MCF 10A (cell line): ENCODE measurements around the gene BAIAP2L1. TPM values are rescaled to one million over a fixed set of nuclear protein-coding genes. Genes with fewer than 3 reads are reported as not detected.
"Not testable (repeated sequence)": the region's sequence is repeated elsewhere in the genome, so short reads cannot be mapped to it uniquely, and the experiment has no call there.

Experiments used
- BruUV-seq: library from RNA; stranded (reverse); fragments of 400-500 nt; replicated peaks from 2 replicates; lab custom pipeline; 2021; lab: Mats Ljungman, UMichigan
- CTCF ChIA-PET: fragments of 300-600 bp; sonication (Branson Sonifier 250); formaldehyde crosslinking; extraction: SDS; loops from one replicate; lab custom pipeline; 2021; ENCODE audit warnings: antibody characterized with exemption, inconsistent platforms; lab: Yijun Ruan, JAX
- POLR2A ChIA-PET: fragments of 300-600, 350-650 bp; sonication (Branson Sonifier 250); formaldehyde crosslinking; extraction: SDS; loops from one replicate; lab custom pipeline; 2020; ENCODE audit warnings: antibody characterized with exemption, inconsistent platforms; lab: Yijun Ruan, JAX
- DNase-seq: peaks from one replicate; pipeline ENCODE4 v3.0.0-alpha.2; 2018; ENCODE audit not compliant: unreplicated experiment
- H3K27ac Mint-ChIP-seq: one replicate; pipeline ENCODE4 v1.8.0; 2022; ENCODE audit warnings: mild to moderate bottlenecking, low read depth, mixed read lengths; ENCODE audit not compliant: unreplicated experiment
- H3K27me3 Mint-ChIP-seq: one replicate; pipeline ENCODE4 v1.8.0; 2022; ENCODE audit warnings: mixed read lengths; ENCODE audit not compliant: insufficient read depth, unreplicated experiment
- H3K36me3 Mint-ChIP-seq: one replicate; pipeline ENCODE4 v1.8.0; 2022; ENCODE audit warnings: mild to moderate bottlenecking, moderate library complexity, mixed read lengths; ENCODE audit not compliant: insufficient read depth, unreplicated experiment
- H3K4me1 Mint-ChIP-seq: one replicate; pipeline ENCODE4 v1.8.0; 2022; ENCODE audit warnings: mixed read lengths; ENCODE audit not compliant: insufficient read depth, unreplicated experiment
- H3K4me3 Mint-ChIP-seq: one replicate; pipeline ENCODE4 v1.8.0; 2022; ENCODE audit warnings: mild to moderate bottlenecking, moderate library complexity, mixed read lengths; ENCODE audit not compliant: unreplicated experiment
- H3K9me3 Mint-ChIP-seq: one replicate; pipeline ENCODE4 v1.8.0; 2022; ENCODE audit warnings: mixed read lengths; ENCODE audit not compliant: unreplicated experiment
- CTCF ChIP-seq: fragments of 200-600 bp; IDR thresholded peaks from one replicate; pipeline ENCODE4 v1.8.0; 2022; ENCODE audit warnings: antibody characterized with exemption, mild to moderate bottlenecking; ENCODE audit not compliant: unreplicated experiment
- intact Hi-C: fragments of 100-400 bp; cut with micrococcal nuclease; formaldehyde crosslinking; loops from 2 replicates; pipeline ENCODE4 v1.14.1; 2022
- total RNA-seq: library from RNA; stranded (reverse); gene quantifications from 2 replicates; pipeline ENCODE4 v1.2.3, GENCODE V29; 2022

The BAIAP2L1 gene
- total RNA-seq, 1 experiment from 2014 or later: 60.2 TPM

- DNase-seq: no peak
- Mint-ChIP-seq H3K4me3 (no peak overlapping the region), H3K27me3 (no peaks in the 10 kb centered on the region), H3K36me3 (peaks cover 30% of the 10 kb centered on the region), H3K27ac (no peak overlapping the region), H3K4me1 (peaks cover under 1% of the 10 kb centered on the region), H3K9me3 (no peaks in the 10 kb centered on the region)
- no peak for TF ChIP-seq CTCF
- intact Hi-C loops: no loop called here
- POLR2A ChIA-PET: interaction anchor here (1.6 kb wide), 1 partner anchor 34 kb away, joined by 3 read pairs; no protein-coding TSS in a partner anchor
- no TSS peak for BruUV-seq
- CTCF ChIA-PET: interaction anchor here (0.5 to 0.9 kb wide), 2 partner anchors 25 to 81 kb away, joined by 3 to 5 read pairs; no protein-coding TSS in a partner anchor
Observed at GRCh38 chr7:98321301-98321700, 79.6 kb downstream of the BAIAP2L1 start.

- Mint-ChIP-seq H3K9me3 (no peaks in the 10 kb centered on the region), H3K27ac (no peak overlapping the region), H3K4me3 (no peak overlapping the region), H3K27me3 (no peaks in the 10 kb centered on the region), H3K36me3 (peaks cover 50% of the 10 kb centered on the region), H3K4me1 (no peaks in the 10 kb centered on the region)
- intact Hi-C loops: no loop called here
- no peak for TF ChIP-seq CTCF
- DNase-seq: no peak
- no TSS peak for BruUV-seq
- CTCF ChIA-PET: no interaction called here
- POLR2A ChIA-PET: no interaction called here
Observed at GRCh38 chr7:98319176-98319575, 81.7 kb downstream of the BAIAP2L1 start.

GRCh38 chr7:98317366-98318040 is 83.4 kb downstream of the BAIAP2L1 start:
- CTCF ChIA-PET: interaction anchor here (0.6 kb wide), 1 partner anchor 65 kb away, joined by 3 read pairs; no protein-coding TSS in a partner anchor
- Mint-ChIP-seq H3K9me3 (no peaks in the 10 kb centered on the region), H3K4me1 (no peaks in the 10 kb centered on the region), H3K36me3 (peaks cover 62% of the 10 kb centered on the region), H3K27me3 (no peaks in the 10 kb centered on the region), H3K4me3 (no peak overlapping the region), H3K27ac (no peak overlapping the region)
- BruUV-seq: no TSS peak
- POLR2A ChIA-PET: interaction anchor here (0.9 kb wide), 2 partner anchors 8 to 25 kb away, joined by 3 read pairs; no protein-coding TSS in a partner anchor
- intact Hi-C loops: no loop called here
- TF ChIP-seq CTCF: no peak
- DNase-seq: no peak

GRCh38 chr7:98315994-98316527 is 84.8 kb downstream of the BAIAP2L1 start:
- intact Hi-C loops, DNase-seq, H3K27ac Mint-ChIP-seq, H3K4me1 Mint-ChIP-seq, H3K9me3 Mint-ChIP-seq, H3K4me3 Mint-ChIP-seq, H3K27me3 Mint-ChIP-seq, BruUV-seq: not testable (repeated sequence)
- peaks cover 70% of the 10 kb centered on the region for H3K36me3 Mint-ChIP-seq
- POLR2A ChIA-PET: interaction anchor here (0.9 to 1.3 kb wide), 2 partner anchors 27 to 66 kb away, joined by 3 to 5 read pairs; no protein-coding TSS in a partner anchor
- CTCF ChIA-PET: interaction anchor here (0.8 to 1.1 kb wide), 3 partner anchors 10 to 23 kb away, joined by 3 to 6 read pairs (median 3); no protein-coding TSS in a partner anchor
